Heart left ventricle (tissue), 16 donors: ENCODE results near the gene FAM83C. TPM values are rescaled to one million over a fixed set of nuclear protein-coding genes. Genes with fewer than 3 reads are reported as not detected.
"Not testable (repeated sequence)": the region's sequence is repeated elsewhere in the genome, so short reads cannot be mapped to it uniquely, and the experiment has no call there.

Experiments
- ATAC-seq, 4 donors: fragments of 200-7000 bp; cut with Tn5 transposase; one replicate each; pipeline ENCODE4 v1.9.1; 2020 to 2022; ENCODE audit warnings: moderate library complexity in 4 of 4, mild to moderate bottlenecking in 3 of 4, moderate number of reproducible peaks in 1 of 4
- DNase-seq, 5 donors: peaks; one replicate each; pipeline ENCODE4 v3.0.0-alpha.2; 2020
- H3K27ac ChIP-seq, 12 donors: fragments of 200-600 bp; sonication (generic) in 4 of 12; one replicate each; pipeline versions ENCODE4 v1.5.0 to v1.8.0; 2016 to 2022; ENCODE audit warnings: mild to moderate bottlenecking in 2 of 12
- H3K27me3 ChIP-seq, 9 donors: fragments of 200-600 bp; sonication (generic) in 2 of 9; one replicate each; pipeline versions ENCODE4 v1.5.1 to v1.8.0; 2016 to 2022; ENCODE audit warnings: mild to moderate bottlenecking in 3 of 9
- H3K36me3 ChIP-seq, 9 donors: fragments of 200-600 bp; sonication (generic) in 2 of 9; one replicate each; pipeline versions ENCODE4 v1.5.0 to v1.8.0; 2018 to 2022; ENCODE audit warnings: mild to moderate bottlenecking in 2 of 9
- H3K4me1 ChIP-seq, 12 donors: fragments of 200-600 bp; sonication (generic) in 4 of 12; one replicate each; pipeline versions ENCODE4 v1.5.0 to v1.8.0; 2016 to 2022; ENCODE audit warnings: mild to moderate bottlenecking in 3 of 12
- H3K4me3 ChIP-seq, 12 donors: fragments of 200-600 bp; sonication (generic) in 4 of 12; one replicate each; pipeline versions ENCODE4 v1.5.0 to v1.8.0; 2017 to 2022; ENCODE audit warnings: mild to moderate bottlenecking in 9 of 12, moderate library complexity in 4 of 12
- H3K9me3 ChIP-seq, 12 donors: fragments of 200-600 bp; sonication (generic) in 4 of 12; one replicate each; pipeline versions ENCODE4 v1.5.0 to v1.8.0; 2016 to 2022; ENCODE audit warnings: mild to moderate bottlenecking in 1 of 12
- CTCF ChIP-seq, 12 donors: fragments of 200-600 bp; sonication (generic) in 4 of 12; IDR thresholded peaks; one replicate each; pipeline versions ENCODE4 v1.5.0 to v1.8.0; 2018 to 2022; ENCODE audit warnings: antibody characterized with exemption in 12 of 12, mild to moderate bottlenecking in 5 of 12
- POLR2A ChIP-seq, 2 donors: fragments of 450-650 bp; IDR thresholded peaks; one replicate each; pipeline ENCODE4 v1.6.1; 2017; ENCODE audit warnings: antibody characterized with exemption in 2 of 2, mild to moderate bottlenecking in 2 of 2, moderate library complexity in 2 of 2
- WGBS, 4 donors: extraction: QIAGEN DNeasy Blood & Tissue Kit in 2 of 4; methylation state at CpG; one replicate each; pipeline versions ENCODE4 v1.1.5 to v1.1.7; 2013 to 2018; 5-methylcytosine and 5-hydroxymethylcytosine counted together
- intact Hi-C, 10 donors: fragments of 100-400 bp; cut with DNase I; formaldehyde crosslinking; loops; one replicate each; pipeline versions ENCODE4 v1.11.1 to v1.14.2; 2022
- polyA plus RNA-seq, 2 donors: library from polyadenylated mRNA; stranded (reverse); fragments of 200-250 nt; gene quantifications; one replicate each; pipeline ENCODE4 v1.2.3, GENCODE V29; 2013
- total RNA-seq, 9 donors: library from RNA; depleted of rRNA in 2 of 9; stranded (reverse); fragments of >200 nt in 2 of 9; fragmentation: NEBNext Ultra II Directional in 3 of 9; extraction: Animal tissue kit (Norgen Biotek cat#: 25700) in 3 of 9; gene quantifications; one replicate each; pipeline versions ENCODE4 v1.1.0 to v1.2.4, GENCODE V29; 2016 to 2023
- donor health status: ischemic (EF 13 %, LVEDD 7.1; RV severe dilation, severe dysfunction).
- donor health status: healthy with polysubstance abuse.
- donor health status: DM: no; HTN: yes; CAD: no.
- donor health status: DM: no; HTN: no; CAD: no.
- donor health status: ischemic (EF 25% LVEDD 6.9; RV normal size, moderate dysfunction).
- donor health status: ischemic (EF 25% LVEDD 5.7; RV mildly dilated, moderate dysfunction).
- donor health status: healthy.
- donor health status: DM: yes; HTN: yes; CAD: no.
- donor health status: ischemic (EF 35%, LVEDD 5.7; RV mildly dilated, moderate dysfunction).
- donor health status: nonischemic (EF 11% LVEDD 7.7; RV severe dilation, severe dysfunction).
- donor health status: DM: yes; HTN: yes; CAD: no.
- donor health status: PGD.
- donor health status: ischemic (EF 29% LVEDD 5.4; RV normal size, mild dysfunction).
- donor health status: nonischemic (EF 23%, LVEDD 6.1; RV moderate dilation, normal function).

Gene FAM83C
- total and polyA plus RNA-seq, 11 donors, result not detected

- Histone ChIP-seq H3K27me3 (no peaks in the 10 kb centered on the region), H3K27ac (peak overlapping the region in 7 of 12 donors; percentile 56 to 73 (median 70)), H3K4me1 (peaks cover 0 to 13% (median 7%) of the 10 kb centered on the region in 12 donors), H3K4me3 (no peak overlapping the region), H3K36me3 (peaks cover 0 to 37% (median 16%) of the 10 kb centered on the region in 9 donors), H3K9me3 (no peaks in the 10 kb centered on the region)
- 56 to 74% (median 67%) methylated on average over 9 to 17 of the region's 17 CpGs for WGBS, 4 donors
- DNase-seq (peak in 1 of 5 donors; percentile 53), ATAC-seq (peak; percentile 56 to 78 (median 70))
- intact Hi-C loops, result loop anchor here in 3 of 10 donors (10.0 kb wide), 2 partner anchors 119 to 169 kb away; partner anchors contain the start of genes EDEM2 (in 2 of the 3) and TRPC4AP (in 1 of the 3)
- TF ChIP-seq POLR2A (IDR thresholded peaks at IDR 0.05) (no peak), CTCF (IDR thresholded peaks at IDR 0.05) (no peak)
Measured at GRCh38 chr20:35263532-35264341, 28.5 kb downstream of the FAM83C start.

GRCh38 chr20:35262731-35263531 lies 29.3 kb downstream of the FAM83C start:
- Histone ChIP-seq H3K27ac (peak overlapping the region in 7 of 12 donors; percentile 56 to 73 (median 70)), H3K4me1 (peaks cover 0 to 14% (median 8%) of the 10 kb centered on the region in 12 donors), H3K36me3 (peaks cover 0 to 30% (median 10%) of the 10 kb centered on the region in 9 donors)
- H3K4me3 ChIP-seq, DNase-seq, H3K27me3 ChIP-seq, H3K9me3 ChIP-seq: not testable (repeated sequence)
- 42 to 59% (median 51%) methylated on average over 5 of the region's 8 CpGs for WGBS, 4 donors
- peak; percentile 57 to 90 (median 80) for ATAC-seq
- intact Hi-C loops, result loop anchor here in 3 of 10 donors (10.0 kb wide), 2 partner anchors 118 to 168 kb away; partner anchors contain the start of genes EDEM2 (in 2 of the 3) and TRPC4AP (in 1 of the 3)

GRCh38 chr20:35262321-35262720 lies 29.9 kb downstream of the FAM83C start:
- H3K27ac ChIP-seq, ATAC-seq, H3K27me3 ChIP-seq, H3K9me3 ChIP-seq, H3K4me3 ChIP-seq, DNase-seq: not testable (repeated sequence)
- peaks cover 0 to 24% (median 7%) of the 10 kb centered on the region in 9 donors for H3K36me3 ChIP-seq
- intact Hi-C loops, result loop anchor here in 3 of 10 donors (10.0 kb wide), 2 partner anchors 118 to 168 kb away; partner anchors contain the start of genes EDEM2 (in 2 of the 3) and TRPC4AP (in 1 of the 3)
- peaks cover 0 to 20% (median 10%) of the 10 kb centered on the region in 12 donors for H3K4me1 ChIP-seq
- 85 to 87% (median 86%) methylated on average over 7 to 8 of the region's 10 CpGs for WGBS, 4 donors

GRCh38 chr20:35260426-35260825 lies 31.8 kb downstream of the FAM83C start:
- Histone ChIP-seq H3K4me3 (no peak overlapping the region), H3K9me3 (no peaks in the 10 kb centered on the region), H3K4me1 (peaks cover 0 to 25% (median 10%) of the 10 kb centered on the region in 12 donors), H3K27ac (no peak overlapping the region), H3K27me3 (no peaks in the 10 kb centered on the region), H3K36me3 (peaks cover 0 to 13% (median 0%) of the 10 kb centered on the region in 9 donors)
- intact Hi-C loops, result loop anchor here in 3 of 10 donors (10.0 kb wide), 2 partner anchors 116 to 166 kb away; partner anchors contain the start of genes EDEM2 (in 2 of the 3) and TRPC4AP (in 1 of the 3)
- no peak for ATAC-seq
- 91 to 100% (median 95%) methylated on average over 2 to 6 of the region's 6 CpGs for WGBS, 4 donors
- TF ChIP-seq POLR2A (IDR thresholded peaks at IDR 0.05) (no peak), CTCF (IDR thresholded peaks at IDR 0.05) (no peak)
- DNase-seq, result no peak
